ENCODE results near the gene ADGRG4.

DNA sequence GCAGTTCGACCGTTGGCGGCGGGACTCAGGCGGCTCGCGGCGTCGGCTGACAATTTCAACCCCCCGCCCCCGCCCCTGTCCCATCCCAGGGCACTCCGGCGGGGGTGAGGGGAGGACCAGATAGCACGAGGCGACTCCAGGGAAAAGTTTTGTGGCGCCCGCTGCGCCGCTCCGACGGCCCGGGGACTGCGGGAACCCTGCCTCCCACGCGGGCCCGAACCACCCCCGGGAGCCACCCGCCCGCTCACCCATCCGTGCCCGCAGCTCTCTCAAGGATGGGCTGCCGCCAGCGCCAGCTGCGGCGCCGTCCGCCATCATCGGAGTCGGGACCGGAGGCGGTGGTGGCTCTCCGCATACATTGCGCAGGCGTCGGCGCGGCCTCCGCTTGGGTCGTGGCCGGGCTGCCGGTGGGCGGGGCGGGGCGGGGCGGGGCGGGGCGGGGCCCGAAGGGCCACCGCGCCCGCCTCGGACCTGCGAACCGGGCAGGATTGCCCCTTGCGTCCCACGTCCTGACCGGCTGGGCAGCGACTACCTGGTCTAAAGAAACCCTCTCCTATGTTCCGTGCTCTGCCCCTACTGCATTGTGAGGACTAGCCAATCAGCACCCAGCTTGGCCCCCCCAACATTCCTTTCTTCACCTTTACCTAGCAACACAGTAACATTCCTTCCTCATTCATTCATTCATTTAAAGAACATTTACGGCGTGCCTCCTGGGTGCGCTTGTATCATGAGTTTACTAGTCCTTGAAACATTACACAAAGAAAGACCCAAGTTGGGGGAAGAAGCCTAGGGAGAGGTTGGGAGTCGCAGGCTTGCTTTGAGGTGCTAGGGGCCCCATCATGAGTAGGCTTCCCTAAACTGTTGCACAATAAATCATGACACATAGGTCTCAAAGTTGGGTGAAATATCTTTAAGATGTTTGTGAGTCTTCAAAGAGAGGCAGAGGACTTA, 49.4 kb upstream of the ADGRG4 start, which contains the start of gene MAP7D3:
- TF ChIP-seq ZNF423 (CRISPR knock-in tag; IDR thresholded peaks at IDR 0.05) = no peak
- TF ChIP-seq, protein P1, sequence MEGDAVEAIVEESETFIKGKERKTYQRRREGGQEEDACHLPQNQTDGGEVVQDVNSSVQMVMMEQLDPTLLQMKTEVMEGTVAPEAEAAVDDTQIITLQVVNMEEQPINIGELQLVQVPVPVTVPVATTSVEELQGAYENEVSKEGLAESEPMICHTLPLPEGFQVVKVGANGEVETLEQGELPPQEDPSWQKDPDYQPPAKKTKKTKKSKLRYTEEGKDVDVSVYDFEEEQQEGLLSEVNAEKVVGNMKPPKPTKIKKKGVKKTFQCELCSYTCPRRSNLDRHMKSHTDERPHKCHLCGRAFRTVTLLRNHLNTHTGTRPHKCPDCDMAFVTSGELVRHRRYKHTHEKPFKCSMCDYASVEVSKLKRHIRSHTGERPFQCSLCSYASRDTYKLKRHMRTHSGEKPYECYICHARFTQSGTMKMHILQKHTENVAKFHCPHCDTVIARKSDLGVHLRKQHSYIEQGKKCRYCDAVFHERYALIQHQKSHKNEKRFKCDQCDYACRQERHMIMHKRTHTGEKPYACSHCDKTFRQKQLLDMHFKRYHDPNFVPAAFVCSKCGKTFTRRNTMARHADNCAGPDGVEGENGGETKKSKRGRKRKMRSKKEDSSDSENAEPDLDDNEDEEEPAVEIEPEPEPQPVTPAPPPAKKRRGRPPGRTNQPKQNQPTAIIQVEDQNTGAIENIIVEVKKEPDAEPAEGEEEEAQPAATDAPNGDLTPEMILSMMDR (IDR thresholded peaks at IDR 0.05) = no peak
- no peak for TF ChIP-seq NR3C1 (CRISPR knock-in tag; conservative IDR thresholded peaks at IDR 0.05; ENCODE audit: low read depth)
- TF ChIP-seq, protein P2, sequence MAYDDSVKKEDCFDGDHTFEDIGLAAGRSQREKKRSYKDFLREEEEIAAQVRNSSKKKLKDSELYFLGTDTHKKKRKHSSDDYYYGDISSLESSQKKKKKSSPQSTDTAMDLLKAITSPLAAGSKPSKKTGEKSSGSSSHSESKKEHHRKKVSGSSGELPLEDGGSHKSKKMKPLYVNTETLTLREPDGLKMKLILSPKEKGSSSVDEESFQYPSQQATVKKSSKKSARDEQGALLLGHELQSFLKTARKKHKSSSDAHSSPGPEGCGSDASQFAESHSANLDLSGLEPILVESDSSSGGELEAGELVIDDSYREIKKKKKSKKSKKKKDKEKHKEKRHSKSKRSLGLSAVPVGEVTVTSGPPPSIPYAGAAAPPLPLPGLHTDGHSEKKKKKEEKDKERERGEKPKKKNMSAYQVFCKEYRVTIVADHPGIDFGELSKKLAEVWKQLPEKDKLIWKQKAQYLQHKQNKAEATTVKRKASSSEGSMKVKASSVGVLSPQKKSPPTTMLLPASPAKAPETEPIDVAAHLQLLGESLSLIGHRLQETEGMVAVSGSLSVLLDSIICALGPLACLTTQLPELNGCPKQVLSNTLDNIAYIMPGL (CRISPR knock-in tag; IDR thresholded peaks at IDR 0.05) = no peak
- TF ChIP-seq, protein P3, sequence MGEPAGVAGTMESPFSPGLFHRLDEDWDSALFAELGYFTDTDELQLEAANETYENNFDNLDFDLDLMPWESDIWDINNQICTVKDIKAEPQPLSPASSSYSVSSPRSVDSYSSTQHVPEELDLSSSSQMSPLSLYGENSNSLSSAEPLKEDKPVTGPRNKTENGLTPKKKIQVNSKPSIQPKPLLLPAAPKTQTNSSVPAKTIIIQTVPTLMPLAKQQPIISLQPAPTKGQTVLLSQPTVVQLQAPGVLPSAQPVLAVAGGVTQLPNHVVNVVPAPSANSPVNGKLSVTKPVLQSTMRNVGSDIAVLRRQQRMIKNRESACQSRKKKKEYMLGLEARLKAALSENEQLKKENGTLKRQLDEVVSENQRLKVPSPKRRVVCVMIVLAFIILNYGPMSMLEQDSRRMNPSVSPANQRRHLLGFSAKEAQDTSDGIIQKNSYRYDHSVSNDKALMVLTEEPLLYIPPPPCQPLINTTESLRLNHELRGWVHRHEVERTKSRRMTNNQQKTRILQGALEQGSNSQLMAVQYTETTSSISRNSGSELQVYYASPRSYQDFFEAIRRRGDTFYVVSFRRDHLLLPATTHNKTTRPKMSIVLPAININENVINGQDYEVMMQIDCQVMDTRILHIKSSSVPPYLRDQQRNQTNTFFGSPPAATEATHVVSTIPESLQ (CRISPR knock-in tag; IDR thresholded peaks at IDR 0.05) = no peak
- TF ChIP-seq NR2C2 (CRISPR knock-in tag; IDR thresholded peaks at IDR 0.05) = no peak
- TF ChIP-seq, protein P4, sequence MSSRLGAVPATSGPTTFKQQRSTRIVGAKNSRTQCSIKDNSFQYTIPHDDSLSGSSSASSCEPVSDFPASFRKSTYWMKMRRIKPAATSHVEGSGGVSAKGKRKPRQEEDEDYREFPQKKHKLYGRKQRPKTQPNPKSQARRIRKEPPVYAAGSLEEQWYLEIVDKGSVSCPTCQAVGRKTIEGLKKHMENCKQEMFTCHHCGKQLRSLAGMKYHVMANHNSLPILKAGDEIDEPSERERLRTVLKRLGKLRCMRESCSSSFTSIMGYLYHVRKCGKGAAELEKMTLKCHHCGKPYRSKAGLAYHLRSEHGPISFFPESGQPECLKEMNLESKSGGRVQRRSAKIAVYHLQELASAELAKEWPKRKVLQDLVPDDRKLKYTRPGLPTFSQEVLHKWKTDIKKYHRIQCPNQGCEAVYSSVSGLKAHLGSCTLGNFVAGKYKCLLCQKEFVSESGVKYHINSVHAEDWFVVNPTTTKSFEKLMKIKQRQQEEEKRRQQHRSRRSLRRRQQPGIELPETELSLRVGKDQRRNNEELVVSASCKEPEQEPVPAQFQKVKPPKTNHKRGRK (CRISPR knock-in tag; IDR thresholded peaks at IDR 0.05; ENCODE audit: borderline replicate concordance) = no peak
- TF ChIP-seq ZNF138 (CRISPR knock-in tag; conservative IDR thresholded peaks at IDR 0.05) = no peak
- TF ChIP-seq, protein P5, sequence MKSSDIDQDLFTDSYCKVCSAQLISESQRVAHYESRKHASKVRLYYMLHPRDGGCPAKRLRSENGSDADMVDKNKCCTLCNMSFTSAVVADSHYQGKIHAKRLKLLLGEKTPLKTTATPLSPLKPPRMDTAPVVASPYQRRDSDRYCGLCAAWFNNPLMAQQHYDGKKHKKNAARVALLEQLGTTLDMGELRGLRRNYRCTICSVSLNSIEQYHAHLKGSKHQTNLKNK (CRISPR knock-in tag; IDR thresholded peaks at IDR 0.05) = no peak
- TF ChIP-seq, protein P6, sequence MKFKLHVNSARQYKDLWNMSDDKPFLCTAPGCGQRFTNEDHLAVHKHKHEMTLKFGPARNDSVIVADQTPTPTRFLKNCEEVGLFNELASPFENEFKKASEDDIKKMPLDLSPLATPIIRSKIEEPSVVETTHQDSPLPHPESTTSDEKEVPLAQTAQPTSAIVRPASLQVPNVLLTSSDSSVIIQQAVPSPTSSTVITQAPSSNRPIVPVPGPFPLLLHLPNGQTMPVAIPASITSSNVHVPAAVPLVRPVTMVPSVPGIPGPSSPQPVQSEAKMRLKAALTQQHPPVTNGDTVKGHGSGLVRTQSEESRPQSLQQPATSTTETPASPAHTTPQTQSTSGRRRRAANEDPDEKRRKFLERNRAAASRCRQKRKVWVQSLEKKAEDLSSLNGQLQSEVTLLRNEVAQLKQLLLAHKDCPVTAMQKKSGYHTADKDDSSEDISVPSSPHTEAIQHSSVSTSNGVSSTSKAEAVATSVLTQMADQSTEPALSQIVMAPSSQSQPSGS (CRISPR knock-in tag; IDR thresholded peaks at IDR 0.05; ENCODE audit: borderline replicate concordance, low read depth) = no peak
- TF ChIP-seq, protein P7, sequence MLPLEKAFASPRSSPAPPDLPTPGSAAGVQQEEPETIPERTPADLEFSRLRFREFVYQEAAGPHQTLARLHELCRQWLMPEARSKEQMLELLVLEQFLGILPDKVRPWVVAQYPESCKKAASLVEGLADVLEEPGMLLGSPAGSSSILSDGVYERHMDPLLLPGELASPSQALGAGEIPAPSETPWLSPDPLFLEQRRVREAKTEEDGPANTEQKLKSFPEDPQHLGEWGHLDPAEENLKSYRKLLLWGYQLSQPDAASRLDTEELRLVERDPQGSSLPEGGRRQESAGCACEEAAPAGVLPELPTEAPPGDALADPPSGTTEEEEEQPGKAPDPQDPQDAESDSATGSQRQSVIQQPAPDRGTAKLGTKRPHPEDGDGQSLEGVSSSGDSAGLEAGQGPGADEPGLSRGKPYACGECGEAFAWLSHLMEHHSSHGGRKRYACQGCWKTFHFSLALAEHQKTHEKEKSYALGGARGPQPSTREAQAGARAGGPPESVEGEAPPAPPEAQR (CRISPR knock-in tag; IDR thresholded peaks at IDR 0.05) = no peak
- TF ChIP-seq NFYB (CRISPR knock-in tag; conservative IDR thresholded peaks at IDR 0.05; ENCODE audit: low read depth) = no peak

All from WTC11 (cell line).